Brain microvascular endothelial cell (primary cell): Measurements from ENCODE around the gene KLHL17.

Source experiments
- DNase-seq: peaks from one replicate; pipeline ENCODE4 v3.0.0-alpha.2; 2020
- H3K27ac ChIP-seq: fragments of 250-450 bp; sonication (Bioruptor Pico); 2 replicates; pipeline ENCODE4 v1.5.1; 2020; ENCODE audit warnings: mild to moderate bottlenecking, moderate library complexity
- H3K27me3 ChIP-seq: fragments of 250-450 bp; sonication (Bioruptor Pico); replicated peaks from 2 replicates; pipeline ENCODE4 v1.5.1; 2020; ENCODE audit warnings: mild to moderate bottlenecking
- H3K36me3 ChIP-seq: fragments of 250-450 bp; sonication (Bioruptor Pico); replicated peaks from 2 replicates; pipeline ENCODE4 v1.5.1; 2020; ENCODE audit warnings: mild to moderate bottlenecking
- H3K4me3 ChIP-seq: 2 replicates; pipeline ENCODE4 v1.5.1; 2011; ENCODE audit warnings: low read depth, mild to moderate bottlenecking, control low read depth, low read length, moderate library complexity
- in situ Hi-C: cut with HindIII; loops from 2 replicates; pipeline ENCODE4 v1.10.0; 2017; ENCODE audit warnings: low sequenced_read_pairs, low pct_ligation_motif_present
- TF ChIP-seq, protein P1 (sequence below): IDR thresholded peaks from 2 replicates; pipeline ENCODE4 v1.5.1; 2011; ENCODE audit warnings: low read depth, mild to moderate bottlenecking, moderate library complexity, low read length, control low read depth, inconsistent platforms; ENCODE audit errors: missing control alignments

Gene KLHL17

DNA sequence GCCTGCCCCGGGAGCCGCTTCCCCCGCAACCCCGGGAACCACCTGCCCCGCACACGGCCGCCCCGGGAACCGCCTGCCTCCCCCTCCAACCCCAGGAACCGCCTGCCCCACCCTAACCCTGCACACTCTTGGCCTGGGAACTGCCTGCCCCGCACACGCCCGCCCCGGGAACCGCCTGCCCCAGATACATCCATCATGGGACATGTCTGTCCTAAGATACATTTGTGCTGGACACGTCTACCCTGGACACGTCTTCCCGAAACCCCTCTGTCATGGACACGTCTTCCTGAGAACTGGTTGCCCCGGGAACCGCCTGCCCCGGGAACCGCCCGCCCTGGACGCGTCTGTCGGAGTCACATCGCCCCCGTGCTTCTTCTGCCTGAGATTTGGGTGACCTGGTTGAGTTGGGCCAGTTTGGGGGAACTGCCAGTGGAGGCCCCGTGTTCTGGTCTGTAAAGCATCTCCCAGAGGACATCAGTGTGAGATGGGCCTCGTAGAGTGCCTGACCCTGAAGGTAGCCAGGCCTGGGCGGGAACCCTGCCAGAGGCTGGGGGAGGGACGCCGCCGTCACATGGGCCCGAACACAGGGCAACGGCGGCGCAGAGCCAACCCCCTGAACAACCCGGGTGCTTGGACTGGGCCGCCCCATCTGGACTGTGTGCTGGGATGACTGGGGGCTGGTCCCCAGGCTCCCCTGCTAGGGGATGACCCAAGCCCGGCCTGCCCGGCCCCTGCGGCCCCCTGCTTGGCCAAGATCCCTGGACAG lies 17.9 kb downstream of the KLHL17 start:
- H3K36me3 ChIP-seq = no peaks in the 10 kb centered on the region
- H3K27ac ChIP-seq = no peak overlapping the region
- no peak overlapping the region for H3K4me3 ChIP-seq
- TF ChIP-seq, protein P1, sequence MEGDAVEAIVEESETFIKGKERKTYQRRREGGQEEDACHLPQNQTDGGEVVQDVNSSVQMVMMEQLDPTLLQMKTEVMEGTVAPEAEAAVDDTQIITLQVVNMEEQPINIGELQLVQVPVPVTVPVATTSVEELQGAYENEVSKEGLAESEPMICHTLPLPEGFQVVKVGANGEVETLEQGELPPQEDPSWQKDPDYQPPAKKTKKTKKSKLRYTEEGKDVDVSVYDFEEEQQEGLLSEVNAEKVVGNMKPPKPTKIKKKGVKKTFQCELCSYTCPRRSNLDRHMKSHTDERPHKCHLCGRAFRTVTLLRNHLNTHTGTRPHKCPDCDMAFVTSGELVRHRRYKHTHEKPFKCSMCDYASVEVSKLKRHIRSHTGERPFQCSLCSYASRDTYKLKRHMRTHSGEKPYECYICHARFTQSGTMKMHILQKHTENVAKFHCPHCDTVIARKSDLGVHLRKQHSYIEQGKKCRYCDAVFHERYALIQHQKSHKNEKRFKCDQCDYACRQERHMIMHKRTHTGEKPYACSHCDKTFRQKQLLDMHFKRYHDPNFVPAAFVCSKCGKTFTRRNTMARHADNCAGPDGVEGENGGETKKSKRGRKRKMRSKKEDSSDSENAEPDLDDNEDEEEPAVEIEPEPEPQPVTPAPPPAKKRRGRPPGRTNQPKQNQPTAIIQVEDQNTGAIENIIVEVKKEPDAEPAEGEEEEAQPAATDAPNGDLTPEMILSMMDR = no peak
- H3K27me3 ChIP-seq = peaks cover 3% of the 10 kb centered on the region
- no peak for DNase-seq
- in situ Hi-C loops = no loop called here

GRCh38 chr1:978835-979743 lies 18.7 kb downstream of the KLHL17 start:
- in situ Hi-C loops = no loop called here
- Histone ChIP-seq H3K27ac (no peak overlapping the region), H3K4me3 (no peak overlapping the region), H3K27me3 (peaks cover 3% of the 10 kb centered on the region), H3K36me3 (no peaks in the 10 kb centered on the region)
- TF ChIP-seq, protein P1 = no peak
- no peak for DNase-seq

DNA sequence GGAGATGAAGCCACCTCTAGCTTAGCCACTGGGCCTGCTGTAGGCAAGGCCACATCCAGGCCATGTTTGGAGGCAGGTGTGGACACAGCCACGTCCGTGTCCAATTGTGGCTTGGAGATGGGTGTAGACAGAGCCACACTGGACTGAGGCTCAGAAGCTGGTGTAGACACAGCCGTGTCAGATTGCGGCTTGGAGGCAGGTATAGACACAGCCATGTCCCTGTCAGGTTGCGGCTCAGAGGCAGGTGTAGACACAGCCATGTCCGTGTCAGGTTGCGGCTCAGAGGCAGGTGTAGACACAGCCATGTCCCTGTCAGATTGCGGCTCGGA lies 19.3 kb downstream of the KLHL17 start:
- Histone ChIP-seq H3K27me3 (peaks cover 3% of the 10 kb centered on the region), H3K27ac (no peak overlapping the region), H3K36me3 (no peaks in the 10 kb centered on the region), H3K4me3 (no peak overlapping the region)
- TF ChIP-seq, protein P1 = no peak
- no peak for DNase-seq
- in situ Hi-C loops = no loop called here

GRCh38 chr1:980137-980571 lies 19.8 kb downstream of the KLHL17 start:
- Histone ChIP-seq H3K36me3 (no peaks in the 10 kb centered on the region), H3K27ac (no peak overlapping the region), H3K4me3 (no peak overlapping the region), H3K27me3 (peaks cover 3% of the 10 kb centered on the region)
- in situ Hi-C loops = no loop called here
- TF ChIP-seq, protein P1 = no peak
- DNase-seq = no peak

DNA sequence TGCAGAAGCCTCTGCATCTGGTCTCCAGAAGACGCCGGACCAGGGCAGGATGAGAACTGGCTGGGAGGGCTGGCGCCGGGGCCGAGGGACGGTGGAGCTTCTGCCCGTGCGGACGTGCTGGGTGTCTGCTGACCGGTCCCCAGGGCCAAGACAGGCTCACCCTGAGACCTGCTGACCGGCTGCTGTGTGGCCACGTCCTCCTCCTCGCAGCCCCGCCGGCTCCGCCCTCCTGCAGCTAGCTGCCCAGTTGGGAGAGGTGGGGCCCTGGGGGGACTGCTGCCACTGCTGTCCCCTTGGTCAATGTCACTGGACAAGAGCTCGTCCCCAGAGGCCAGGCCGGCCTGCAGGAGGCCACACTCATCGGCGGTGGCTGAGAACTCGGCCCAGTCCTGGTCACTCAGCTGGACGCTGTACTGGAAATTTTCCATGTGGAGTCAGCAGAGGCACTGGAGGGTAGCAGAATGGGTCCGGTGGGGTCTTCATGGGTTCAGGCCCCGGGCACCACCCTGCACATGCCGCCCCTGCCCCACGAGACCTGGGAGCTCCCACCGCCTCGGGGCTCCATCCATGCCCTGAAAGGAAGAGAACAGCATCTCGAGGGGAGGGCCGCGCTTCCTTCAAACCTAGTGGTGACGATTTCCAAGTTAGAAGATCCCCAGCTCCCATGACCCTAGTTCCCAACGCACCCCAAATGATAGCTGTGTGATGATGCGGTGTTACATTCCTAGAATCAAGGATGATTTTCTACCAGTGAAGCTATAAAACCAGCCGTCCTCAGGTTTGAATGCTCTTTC lies 20.4 kb downstream of the KLHL17 start:
- H3K4me3 ChIP-seq = no peak overlapping the region
- in situ Hi-C loops = no loop called here
- TF ChIP-seq, protein P1 = no peak
- H3K27me3 ChIP-seq = peaks cover 3% of the 10 kb centered on the region
- no peak overlapping the region for H3K27ac ChIP-seq
- H3K36me3 ChIP-seq = no peaks in the 10 kb centered on the region
- DNase-seq = no peak
